ENCODE results near the gene GPR15. TPM values are rescaled to one million over a fixed set of nuclear protein-coding genes. Genes with fewer than 3 reads are reported as not detected.

GPR15 gene
- total and polyA plus RNA-seq, 3 donors from 2014 or later = 0.34 TPM; not detected in 2

DNA sequence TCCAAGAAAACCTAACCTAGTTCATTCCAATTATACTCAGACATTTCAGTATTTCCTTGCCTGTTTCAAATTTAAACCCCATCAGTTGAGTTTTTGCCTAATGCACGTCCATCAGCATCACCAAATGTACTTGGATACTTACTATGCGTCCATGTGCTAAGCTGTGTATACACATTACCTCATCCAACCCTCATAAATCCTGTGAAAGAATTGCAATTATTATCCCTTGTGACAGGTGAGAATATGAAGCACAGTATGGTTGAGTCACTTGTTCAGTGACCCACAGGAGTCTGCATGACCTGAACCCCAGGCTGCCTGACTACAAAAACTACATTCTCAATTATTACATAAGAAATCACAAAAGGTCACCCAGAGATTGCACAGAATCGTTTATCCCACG lies 31.8 kb upstream of the GPR15 start:
- Histone ChIP-seq H3K27me3 (no peaks in the 10 kb centered on the region), H3K4me3 (no peak overlapping the region), H3K4me1 (no peaks in the 10 kb centered on the region), H3K9me3 (no peaks in the 10 kb centered on the region), H3K36me3 (ENCODE audit: low read depth, missing control alignments) (no peaks in the 10 kb centered on the region), H3K27ac (no peak overlapping the region)
- TF ChIP-seq, protein P1, sequence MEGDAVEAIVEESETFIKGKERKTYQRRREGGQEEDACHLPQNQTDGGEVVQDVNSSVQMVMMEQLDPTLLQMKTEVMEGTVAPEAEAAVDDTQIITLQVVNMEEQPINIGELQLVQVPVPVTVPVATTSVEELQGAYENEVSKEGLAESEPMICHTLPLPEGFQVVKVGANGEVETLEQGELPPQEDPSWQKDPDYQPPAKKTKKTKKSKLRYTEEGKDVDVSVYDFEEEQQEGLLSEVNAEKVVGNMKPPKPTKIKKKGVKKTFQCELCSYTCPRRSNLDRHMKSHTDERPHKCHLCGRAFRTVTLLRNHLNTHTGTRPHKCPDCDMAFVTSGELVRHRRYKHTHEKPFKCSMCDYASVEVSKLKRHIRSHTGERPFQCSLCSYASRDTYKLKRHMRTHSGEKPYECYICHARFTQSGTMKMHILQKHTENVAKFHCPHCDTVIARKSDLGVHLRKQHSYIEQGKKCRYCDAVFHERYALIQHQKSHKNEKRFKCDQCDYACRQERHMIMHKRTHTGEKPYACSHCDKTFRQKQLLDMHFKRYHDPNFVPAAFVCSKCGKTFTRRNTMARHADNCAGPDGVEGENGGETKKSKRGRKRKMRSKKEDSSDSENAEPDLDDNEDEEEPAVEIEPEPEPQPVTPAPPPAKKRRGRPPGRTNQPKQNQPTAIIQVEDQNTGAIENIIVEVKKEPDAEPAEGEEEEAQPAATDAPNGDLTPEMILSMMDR (IDR thresholded peaks at IDR 0.05) = no peak
- TF ChIP-seq POLR2A (IDR thresholded peaks at IDR 0.05) = no peak
- DNase-seq = no peak
- WGBS, 2 donors = 81 to 84% methylated on average over 4 of the region's 4 CpGs
- intact Hi-C loops (cut with DNase I; ENCODE audit: low total_unique reads) = no loop called here

DNA sequence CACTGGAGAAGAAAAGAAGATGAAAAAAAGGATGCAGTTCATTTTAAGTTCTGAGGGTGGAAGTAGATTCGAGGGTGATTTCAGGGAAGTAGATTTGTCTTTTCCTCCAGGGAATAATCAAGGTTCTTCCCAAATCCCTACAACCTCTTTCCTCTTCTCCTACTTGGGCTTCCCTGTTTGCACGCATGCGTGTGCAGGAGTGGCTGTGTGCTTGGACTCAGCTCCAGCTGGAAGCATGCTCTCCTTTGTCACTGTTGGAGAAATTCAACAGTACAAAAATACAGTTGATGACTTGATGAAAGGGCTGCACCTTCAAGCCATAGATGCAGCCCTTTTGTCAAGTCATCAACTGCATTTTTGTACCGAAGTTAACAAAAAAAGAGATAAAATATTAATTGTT lies 30.5 kb upstream of the GPR15 start:
- no peak overlapping the region for H3K4me3 ChIP-seq
- DNase-seq = no peak
- H3K9me3 ChIP-seq = no peaks in the 10 kb centered on the region
- H3K27me3 ChIP-seq = no peaks in the 10 kb centered on the region
- H3K27ac ChIP-seq = no peak overlapping the region
- TF ChIP-seq, protein P1 (IDR thresholded peaks at IDR 0.05) = no peak
- no peak for TF ChIP-seq POLR2A (IDR thresholded peaks at IDR 0.05)
- WGBS, 2 donors = 90 to 93% methylated on average over 4 of the region's 4 CpGs
- H3K4me1 ChIP-seq = no peaks in the 10 kb centered on the region
- intact Hi-C loops (cut with DNase I; ENCODE audit: low total_unique reads) = no loop called here
- no peaks in the 10 kb centered on the region for H3K36me3 ChIP-seq (ENCODE audit: low read depth, missing control alignments)

DNA sequence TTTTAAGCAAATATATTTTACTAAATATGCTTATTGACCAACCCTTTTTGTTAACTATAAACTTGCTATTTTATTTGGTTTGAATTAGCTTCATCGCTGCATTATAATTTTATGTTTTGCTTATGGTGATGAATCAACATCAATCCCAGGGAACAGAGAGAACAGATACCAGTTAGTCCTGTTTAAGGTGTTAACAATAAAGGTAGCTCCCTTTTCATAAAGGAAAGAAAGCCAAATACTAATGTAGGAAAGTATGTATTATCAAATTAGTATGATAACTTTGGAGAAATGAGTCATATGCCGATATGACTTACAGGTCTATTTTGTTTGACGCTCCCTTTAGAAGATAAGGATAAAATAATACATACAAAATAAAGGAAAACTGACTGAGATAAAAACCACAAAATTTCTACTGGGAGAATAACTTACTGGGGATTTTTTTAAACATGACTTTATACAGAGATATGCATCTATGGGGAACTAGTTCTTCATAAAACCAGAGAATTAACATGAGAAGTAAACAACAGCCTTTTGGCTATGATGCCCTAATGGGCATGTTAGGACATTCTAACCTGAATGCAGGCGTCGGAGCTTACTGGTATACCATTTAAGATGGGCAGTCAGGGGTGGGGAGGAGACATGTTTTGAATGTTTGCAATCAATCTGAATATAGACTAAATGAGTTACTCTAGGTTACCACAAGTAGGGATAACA lies 29.8 kb upstream of the GPR15 start:
- WGBS, 2 donors = 93 to 94% methylated on average over 5 of the region's 5 CpGs
- intact Hi-C loops (cut with DNase I; ENCODE audit: low total_unique reads) = no loop called here
- no peak for TF ChIP-seq POLR2A (IDR thresholded peaks at IDR 0.05)
- TF ChIP-seq, protein P1 (IDR thresholded peaks at IDR 0.05) = no peak

DNA sequence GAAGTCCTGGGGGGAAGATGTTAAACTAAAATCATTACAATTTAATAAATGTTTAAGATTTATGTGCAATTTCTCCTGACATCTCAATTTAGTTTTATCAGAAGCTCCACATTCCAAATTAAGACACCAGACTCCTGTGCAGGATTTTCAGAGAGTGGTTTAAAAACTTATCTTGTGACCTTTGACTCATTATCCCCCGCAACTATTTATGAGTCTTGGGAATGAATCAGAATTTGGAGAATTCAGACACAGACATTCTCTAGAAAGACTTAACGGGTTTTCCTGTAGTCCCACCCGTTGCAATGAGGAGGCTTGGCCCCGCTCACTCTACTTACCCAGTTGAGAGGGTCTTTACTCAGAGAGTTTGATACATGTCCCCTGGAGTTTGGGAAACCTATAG lies 27.2 kb upstream of the GPR15 start:
- TF ChIP-seq, protein P1 (IDR thresholded peaks at IDR 0.05) = no peak
- TF ChIP-seq POLR2A (IDR thresholded peaks at IDR 0.05) = no peak
- DNase-seq = no peak
- Histone ChIP-seq H3K27ac (no peak overlapping the region), H3K4me3 (no peak overlapping the region), H3K9me3 (no peaks in the 10 kb centered on the region), H3K27me3 (no peaks in the 10 kb centered on the region), H3K4me1 (no peaks in the 10 kb centered on the region), H3K36me3 (ENCODE audit: low read depth, missing control alignments) (no peaks in the 10 kb centered on the region)
- WGBS, 2 donors = 44 to 65% methylated on average over 4 of the region's 4 CpGs
- intact Hi-C loops (cut with DNase I; ENCODE audit: low total_unique reads) = no loop called here

More for the DNA sequence above, 29.8 kb upstream of the GPR15 start:
- Histone ChIP-seq H3K27ac (no peak overlapping the region), H3K36me3 (ENCODE audit: low read depth, missing control alignments) (no peaks in the 10 kb centered on the region), H3K9me3 (no peaks in the 10 kb centered on the region), H3K4me3 (no peak overlapping the region), H3K4me1 (no peaks in the 10 kb centered on the region), H3K27me3 (no peaks in the 10 kb centered on the region)
- DNase-seq = no peak

DNA sequence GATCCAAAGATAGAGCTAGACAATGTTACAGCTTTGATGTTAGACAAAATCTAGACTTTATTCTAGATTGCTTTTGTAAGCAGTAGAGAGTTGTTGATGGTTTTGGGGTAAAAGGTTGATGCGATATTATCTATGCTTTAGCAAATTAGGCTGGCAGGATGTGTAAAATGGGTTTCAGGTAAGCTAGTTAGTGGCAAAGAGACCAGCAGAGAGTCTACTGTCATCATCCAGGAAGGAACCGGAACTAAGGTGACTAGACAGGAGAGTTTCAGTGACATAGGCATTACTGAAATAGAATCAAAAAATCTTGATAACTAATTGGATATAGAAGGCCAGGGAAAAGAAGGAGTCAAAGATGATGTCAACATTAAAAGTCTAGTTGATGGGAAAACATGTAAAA lies 23.2 kb upstream of the GPR15 start:
- intact Hi-C loops (cut with DNase I; ENCODE audit: low total_unique reads) = no loop called here
- TF ChIP-seq, protein P1 (IDR thresholded peaks at IDR 0.05) = no peak
- WGBS, 2 donors = 95% methylated on average over 2 of the region's 2 CpGs
- Histone ChIP-seq H3K36me3 (ENCODE audit: low read depth, missing control alignments) (no peaks in the 10 kb centered on the region), H3K4me1 (no peaks in the 10 kb centered on the region), H3K9me3 (no peaks in the 10 kb centered on the region), H3K4me3 (no peak overlapping the region), H3K27ac (no peak overlapping the region), H3K27me3 (no peaks in the 10 kb centered on the region)
- DNase-seq = no peak

Measured in testis (tissue), 3 donors.